ENCODE measurements around the gene CHKB.

CHKB gene

DNA sequence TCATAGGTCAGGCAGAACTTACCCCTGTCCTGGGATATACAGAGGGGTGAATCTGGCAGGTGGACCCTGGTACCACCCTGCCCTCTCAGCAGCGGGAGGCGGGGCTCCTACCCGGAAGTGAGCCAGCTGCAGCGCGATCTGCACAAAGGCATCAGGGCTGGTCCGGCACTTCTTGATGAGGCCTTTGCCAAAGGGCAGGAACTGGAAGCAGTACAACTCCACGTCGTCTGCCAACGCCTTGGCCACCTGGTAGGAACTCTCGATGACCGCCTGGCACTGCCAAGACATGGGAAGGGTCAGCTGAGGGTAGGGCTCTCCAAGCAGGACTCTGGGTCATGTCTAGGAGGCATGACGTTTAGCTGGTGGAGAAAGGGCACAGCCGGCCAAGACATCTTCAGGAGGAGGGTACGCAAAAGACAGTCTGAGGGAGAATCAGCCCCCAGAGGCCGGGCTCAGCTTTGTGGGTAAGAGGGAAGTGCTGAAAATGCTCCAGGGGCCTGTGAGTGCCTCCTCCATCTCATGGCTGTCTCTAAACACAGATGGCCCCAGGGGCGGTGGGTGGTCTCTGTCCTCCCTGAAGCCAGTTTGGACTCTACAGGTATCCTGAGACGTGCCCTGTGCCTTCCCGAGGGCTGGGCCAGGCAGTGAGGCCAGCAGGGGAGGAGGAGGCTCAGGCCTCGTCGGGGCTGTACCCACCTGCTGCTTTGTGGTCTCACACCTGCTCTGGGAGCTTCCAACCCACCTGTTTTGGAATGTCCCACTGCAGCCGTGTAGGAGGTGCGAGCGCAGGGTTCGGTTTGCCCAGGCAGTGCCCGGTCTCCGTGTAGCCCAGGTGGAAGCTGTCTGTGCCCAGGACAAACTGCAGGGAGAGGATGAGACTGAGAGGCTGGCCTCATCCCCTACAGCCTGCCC lies 11.1 kb downstream of the CHKB start:
- no peak for DNase-seq

DNA sequence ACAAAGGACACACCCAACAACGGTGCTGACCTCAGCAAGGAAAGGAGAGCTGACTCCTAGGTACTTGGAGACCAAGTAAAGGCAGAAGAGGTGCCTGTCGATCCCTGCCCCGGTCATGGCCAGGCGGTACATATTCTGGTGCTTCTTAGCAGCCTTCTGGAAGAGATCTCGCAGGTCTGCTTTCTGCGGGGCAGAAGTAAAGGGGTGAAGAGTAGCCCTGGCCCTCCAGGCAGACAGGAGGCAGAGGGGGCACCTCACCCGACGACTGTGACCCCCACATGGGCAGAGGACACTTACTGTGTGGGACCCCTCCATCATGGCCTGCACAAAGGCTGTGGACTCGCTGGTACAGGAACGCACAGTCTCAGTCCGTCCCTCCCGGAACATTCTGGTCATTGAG lies 11.8 kb downstream of the CHKB start:
- no peak for DNase-seq

DNA sequence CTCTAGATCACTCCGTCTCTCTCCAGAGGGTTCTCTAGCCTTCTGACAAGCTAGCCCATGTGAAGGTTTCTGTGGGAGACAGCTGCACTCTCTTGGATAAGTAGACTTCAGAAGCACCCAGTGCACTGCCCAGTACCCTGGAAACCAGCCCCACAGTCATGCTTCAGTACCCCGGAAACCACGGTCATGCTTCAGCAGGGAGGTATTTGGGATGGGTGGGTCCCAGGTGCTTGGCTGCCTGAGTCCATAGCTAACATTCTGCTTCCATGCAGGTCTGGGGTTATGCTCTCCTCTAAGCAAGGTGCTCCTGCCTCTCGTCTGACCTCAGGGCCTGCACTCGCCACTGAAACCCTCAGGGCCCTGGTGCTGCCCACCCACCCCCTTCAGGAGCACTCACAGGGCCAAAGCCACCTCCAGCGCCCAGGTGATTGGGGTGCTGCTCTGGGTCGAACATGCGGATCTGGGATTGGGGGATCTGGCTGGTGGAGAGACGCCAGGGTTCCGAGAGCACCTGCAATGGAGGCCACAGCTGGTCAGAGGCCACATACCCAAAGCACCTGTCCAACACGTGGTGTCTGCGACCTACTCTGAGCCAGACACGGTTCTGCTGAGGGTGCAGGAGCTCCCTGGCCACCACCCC lies 12.6 kb downstream of the CHKB start:
- DNase-seq = no peak

DNA sequence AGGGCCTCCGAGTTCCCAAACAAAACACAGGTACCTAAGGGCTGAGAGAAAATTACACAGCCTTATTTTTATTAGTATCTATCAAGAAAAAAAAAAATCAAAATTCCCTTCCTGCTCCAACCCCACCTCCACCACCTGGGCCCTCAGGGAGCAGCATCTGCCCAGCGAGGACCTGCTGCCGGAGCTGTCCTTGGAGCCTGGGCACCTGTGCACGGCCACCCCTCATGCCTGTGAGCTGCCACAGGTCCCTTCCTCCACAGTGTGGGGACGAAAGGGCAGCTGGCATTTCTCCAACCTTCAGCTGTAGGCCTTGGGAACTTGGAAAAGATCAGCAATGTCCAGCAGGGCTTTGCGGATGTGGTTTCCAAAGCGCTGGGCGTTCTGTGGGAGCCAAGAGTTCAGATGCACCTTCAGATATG lies 13.6 kb downstream of the CHKB start:
- no peak for DNase-seq

DNA sequence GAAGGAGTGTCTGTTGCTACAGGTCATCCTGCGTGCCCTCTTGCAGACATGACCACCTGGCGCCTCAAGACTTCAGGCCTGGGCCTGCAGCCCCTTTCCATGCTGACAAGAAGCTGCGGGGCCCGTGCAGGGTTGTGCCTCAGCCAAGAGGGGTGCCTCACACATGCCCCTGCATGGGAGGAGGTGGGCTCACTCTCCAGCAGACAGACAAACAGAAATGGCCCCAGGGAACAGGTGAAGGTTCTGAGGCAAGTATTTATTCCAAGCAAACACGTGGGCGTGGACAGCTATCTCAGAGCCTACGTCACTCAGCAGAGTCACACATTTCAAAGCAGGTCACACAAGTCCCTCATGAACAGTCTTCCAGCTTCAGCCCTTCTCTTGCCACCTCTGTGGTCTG lies 14.0 kb downstream of the CHKB start:
- DNase-seq = no peak

DNA sequence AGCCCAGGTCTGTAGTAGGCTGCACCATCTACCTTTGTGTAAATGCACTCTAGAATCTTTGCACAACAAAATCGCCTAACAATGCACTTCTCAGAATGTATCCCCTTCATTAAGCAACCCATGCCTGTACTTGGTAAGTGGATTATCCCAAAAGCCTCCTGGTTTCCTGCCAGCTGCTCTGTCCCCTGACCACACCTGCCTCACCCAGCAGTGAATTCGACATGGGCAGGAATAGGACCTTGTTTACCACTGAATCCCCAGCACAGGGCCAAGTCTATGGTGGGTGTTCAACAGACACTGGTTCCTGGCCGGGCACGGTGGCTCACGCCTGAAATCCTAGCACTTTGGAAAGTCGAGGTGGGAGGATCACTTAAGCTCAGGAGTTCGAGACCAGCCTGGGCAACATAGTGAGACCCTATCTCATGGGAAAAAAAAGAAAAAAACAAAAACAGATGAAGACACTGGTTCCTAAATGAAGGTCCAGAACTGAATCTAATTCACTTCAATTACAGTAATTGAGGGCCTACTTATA lies 14.9 kb downstream of the CHKB start:
- no peak for DNase-seq

DNA sequence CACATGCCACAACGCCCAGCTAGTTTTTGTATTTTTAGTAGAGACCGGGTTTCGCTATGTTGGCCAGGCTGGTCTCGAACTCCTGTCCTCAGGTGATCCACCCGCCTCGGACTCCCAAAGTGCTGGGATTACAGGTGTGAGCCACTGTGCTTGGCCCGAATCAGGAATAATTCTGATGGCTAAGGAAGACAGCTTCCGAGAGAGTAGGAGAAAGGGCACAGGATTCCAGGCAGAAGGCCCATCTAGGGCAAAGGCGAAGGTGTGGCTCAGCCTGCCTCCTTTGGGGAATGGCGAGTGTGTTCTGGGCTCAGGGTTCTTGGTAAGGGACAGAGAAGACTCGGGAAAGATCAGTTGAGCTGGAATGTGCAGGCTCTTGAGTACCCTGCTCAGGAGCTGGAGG lies 18.4 kb downstream of the CHKB start:
- DNase-seq = no peak

DNA sequence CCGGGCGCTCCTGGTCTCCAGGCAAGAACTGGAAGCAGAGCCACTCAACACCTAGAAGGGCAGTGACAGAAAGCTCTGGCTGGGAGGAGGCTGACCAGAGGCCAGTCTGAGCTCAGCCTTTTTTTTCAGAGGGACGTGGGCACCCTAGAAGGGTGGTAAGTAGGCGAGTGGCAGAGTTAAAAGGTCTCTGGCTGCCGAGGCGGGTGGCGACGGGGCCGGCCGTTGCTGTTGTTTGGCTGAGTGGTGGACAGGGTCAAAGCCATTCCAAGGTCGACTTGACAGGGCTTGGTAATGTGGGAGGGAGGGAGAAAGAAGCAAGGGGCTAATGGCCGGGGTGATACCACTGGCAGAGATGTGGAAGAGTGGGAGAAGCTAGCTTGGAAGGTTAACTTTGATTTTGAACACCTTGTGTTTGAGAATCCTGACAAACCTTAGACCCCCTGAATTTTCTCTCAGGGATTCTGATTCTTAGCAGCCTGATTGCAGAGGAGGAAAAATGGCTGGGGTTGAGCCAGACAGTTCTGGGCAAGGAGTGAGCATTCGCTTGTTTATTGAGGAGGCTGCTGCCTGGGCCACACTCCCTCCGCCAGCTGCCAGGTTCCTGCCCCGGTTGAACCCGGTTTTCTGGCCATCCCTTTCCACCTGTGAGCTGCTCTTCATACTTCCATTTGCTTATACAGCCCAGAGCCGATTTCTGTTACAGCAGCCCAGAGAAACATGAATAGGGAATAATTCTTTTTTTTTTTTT lies 19.1 kb downstream of the CHKB start:
- no peak for DNase-seq

DNA sequence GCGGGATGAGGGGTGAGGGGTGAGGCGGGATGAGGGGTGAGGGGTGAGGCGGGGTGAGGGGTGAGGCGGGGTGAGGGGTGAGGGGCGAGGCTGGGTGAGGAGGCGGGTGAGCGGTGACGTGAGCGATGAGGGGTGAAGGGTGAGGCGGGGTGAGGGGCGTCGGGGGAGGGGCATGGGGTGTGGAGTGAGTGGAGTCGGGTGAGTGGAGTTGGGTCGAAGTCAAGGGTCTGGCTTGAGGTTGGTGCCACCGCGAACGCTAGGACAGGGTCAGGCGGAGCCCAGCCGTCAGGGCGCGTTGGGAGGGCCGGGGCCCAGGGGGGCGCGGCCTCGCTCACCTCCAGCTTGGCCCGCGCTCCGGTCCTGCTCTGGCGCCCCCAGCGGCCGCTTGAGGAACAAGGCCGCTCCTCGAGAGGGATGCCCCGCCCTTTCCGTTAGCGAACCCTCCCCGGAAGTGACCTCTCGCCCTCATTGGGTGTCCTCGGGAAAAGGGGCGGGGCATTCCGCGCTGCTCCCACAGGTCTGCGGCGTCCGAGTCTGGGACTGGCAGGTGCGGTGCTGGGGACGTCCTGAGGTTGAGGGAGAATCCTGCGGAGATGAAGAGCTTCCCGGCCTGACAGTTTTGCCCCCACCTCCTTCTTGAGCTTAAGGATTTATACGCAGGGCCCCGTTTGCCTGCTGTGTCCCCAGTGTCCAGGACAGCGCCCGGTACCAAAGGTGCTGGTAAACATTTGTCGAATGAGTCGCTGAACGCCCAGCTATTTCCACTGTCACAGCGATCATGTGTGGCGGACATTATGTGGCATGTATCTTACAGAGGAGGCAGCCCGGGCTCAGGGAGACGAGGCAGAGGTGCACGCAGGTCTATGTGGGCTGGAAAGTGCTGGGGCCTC lies 19.9 kb downstream of the CHKB start, which contains the start of gene SYCE3:
TSS of gene SYCE3 (minus strand) at position 397 of the 890 bp plus-strand sequence. CDS start 6,514 bp downstream, outside the sequence.
- DNase-seq = peak; percentile 86 to 96 (median 94)

DNA sequence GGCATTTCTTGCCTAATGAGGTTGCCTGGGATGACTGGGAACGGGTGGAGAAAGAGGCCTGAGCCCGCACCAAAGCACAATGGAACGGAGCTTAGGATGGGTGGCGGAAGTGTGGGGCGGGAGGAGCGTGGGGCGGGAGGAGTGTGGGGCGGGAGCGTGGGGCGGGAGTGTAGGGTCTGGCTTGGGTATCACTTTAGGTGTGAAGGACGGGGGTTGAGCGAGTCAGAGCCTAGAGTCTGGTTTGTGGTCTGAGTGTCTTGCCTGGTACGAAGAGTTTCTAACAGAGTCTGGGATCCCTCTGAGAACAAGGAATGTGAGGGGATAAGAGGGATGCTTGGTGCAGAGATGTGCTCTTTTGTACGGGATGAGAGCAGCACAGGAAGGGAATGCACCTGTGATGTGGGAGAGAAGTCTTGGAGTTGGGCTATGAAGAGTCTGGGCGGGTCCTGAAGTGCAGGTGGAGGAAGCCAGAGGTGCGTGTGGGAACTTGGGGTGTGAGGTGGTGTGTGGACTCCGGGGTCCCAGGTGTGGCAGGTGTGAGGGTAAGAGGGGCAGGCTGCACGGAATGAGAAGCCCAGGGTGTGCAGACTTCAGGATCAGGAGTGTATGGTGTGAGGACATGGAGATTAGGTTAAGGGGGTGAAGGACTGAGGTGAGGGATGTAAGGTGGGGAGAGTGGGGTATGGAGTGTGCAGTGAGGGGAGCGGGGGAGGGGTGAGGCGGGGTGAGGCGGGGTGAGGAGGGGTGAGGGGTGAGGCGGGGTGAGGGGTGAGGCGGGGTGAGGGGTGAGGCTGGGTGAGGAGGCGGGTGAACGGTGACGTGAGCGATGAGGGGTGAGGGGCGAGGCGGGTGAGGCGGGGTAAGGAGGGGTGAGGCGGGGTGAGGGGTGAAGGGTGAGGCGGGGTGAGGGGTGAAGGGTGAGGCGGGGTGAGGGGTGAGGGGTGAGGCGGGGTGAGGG lies 21.0 kb downstream of the CHKB start:
- no peak for DNase-seq

DNA sequence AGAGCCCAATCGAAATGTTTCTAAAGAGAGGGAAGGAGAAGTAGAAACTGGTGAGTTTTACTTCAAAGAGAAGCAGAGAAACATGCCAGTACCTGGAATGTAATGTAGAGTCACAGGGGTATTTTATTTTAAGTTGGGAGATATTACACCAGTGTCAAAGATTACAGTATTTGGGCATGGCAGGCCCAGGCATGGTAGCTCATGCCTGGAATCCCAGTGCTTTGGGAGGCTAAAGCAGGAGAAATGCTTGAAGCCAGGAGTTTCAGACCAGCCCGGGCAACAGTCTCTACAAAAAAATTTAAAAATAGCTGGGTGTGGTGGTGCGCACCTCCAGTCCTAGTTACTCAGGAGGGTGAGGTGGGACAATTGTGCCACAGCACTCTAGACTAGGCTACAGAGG lies 22.6 kb downstream of the CHKB start:
- DNase-seq = no peak

DNA sequence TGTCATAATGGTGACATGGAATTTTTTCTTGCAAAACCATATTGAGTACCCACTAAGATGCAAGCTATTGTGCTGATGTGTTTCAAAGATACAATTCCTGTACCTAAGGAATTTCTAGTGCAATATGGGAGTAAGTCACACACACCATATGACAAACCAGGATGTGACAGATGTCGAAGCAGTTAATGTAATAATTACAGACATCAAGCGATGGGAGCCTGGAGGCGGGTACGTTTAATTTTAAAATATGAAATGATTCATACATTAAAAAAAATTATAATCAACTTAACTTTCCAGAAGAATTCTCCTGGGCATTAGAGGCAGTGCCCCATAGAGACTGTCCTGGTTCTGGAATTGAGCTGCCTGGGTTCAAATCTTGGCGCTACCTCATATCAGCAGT lies 25.9 kb downstream of the CHKB start:
- no peak for DNase-seq

DNA sequence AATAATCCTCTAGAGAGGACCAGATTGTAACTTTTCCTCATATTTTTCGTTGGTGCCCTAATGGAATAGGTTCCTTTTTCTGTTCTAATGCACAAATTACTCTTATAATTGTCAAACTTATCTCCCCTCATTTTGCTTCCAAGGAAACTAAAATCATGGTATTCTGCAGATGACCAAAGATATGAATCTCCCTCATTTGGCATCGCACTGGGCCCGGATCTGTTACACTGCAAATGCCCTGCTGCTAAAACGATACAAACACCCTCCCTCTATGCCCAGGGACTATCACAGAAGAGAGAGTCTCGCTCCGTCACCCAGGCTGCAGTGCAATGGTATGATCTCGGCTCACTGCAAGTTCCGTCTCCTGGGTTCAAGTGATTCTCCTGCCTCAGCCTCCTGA lies 29.3 kb downstream of the CHKB start:
- no peak for DNase-seq

DNA sequence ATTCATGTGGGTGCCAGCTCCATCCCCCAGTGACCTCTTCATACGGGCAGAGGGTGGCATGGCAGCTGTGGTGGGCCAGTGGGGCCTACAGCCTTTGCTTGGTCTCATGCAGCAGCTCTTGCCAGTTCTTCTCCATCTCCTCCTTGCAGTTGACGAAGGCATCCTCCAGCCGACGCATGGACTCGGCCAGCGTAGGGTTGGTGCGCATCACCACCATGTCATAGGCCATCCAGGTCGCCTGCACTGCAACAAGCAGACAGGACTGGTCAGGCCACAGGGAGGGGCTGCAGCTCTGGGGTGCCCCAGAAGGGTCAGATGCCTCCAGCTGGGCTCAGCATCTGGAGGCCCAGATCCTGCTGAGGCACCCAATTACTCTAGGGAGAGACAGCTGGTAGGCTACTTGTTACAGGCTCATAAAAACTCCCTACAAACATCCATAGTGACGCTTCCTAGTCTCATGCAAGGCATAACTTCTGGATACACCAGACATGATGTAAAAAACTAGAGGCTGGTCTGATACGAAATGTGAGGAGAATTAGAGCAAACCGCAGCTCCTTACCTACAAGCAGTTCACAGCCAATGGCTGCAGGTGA lies 31.4 kb downstream of the CHKB start:
- DNase-seq = no peak

DNA sequence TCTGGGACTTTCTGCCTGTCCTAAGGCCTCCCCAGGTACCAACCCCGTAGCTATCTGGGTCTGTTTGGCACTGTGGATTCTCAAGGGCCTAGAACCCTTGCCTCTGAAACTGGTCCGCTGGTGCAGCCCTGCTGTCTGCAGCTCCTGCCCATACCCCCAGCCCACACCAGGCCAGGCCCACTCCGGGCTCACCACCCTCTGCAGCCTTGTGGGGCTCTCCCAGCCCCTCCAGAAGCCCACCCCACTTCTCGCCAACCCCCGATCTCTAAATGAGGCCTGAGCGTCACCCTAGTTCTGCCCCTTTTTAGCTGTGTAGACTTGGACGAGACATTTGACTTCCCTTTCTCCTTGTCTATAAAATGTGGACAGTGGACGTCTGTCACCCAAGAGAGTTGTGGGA lies 32.3 kb downstream of the CHKB start:
- no peak for DNase-seq

DNA sequence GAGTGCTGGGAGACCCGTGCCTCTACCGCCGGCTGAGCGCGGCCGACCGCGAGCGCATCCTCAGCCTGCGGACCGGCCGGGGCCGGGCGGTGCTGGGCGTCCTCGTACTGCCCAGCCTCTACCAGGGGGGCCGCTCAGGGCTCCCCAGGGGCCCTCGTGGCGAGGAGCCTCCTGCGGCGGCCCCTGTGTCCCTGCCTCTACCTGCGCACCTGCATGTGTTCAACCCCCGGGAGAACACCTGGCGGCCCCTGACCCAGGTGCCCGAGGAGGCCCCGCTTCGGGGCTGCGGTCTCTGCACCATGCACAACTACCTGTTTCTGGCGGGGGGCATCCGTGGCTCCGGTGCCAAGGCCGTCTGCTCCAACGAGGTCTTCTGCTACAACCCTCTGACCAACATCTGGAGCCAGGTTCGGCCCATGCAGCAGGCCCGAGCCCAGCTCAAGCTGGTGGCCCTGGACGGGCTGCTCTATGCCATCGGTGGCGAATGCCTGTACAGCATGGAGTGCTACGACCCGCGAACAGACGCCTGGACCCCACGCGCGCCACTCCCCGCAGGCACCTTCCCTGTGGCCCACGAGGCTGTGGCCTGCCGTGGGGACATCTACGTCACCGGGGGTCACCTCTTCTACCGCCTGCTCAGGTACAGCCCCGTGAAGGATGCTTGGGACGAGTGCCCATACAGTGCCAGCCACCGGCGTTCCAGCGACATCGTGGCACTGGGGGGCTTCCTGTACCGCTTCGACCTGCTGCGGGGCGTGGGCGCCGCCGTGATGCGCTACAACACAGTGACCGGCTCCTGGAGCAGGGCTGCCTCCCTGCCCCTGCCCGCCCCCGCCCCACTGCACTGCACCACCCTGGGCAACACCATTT lies 33.5 kb downstream of the CHKB start:
- DNase-seq = peak in 2 of 6 experiments; percentile 50 to 51

DNA sequence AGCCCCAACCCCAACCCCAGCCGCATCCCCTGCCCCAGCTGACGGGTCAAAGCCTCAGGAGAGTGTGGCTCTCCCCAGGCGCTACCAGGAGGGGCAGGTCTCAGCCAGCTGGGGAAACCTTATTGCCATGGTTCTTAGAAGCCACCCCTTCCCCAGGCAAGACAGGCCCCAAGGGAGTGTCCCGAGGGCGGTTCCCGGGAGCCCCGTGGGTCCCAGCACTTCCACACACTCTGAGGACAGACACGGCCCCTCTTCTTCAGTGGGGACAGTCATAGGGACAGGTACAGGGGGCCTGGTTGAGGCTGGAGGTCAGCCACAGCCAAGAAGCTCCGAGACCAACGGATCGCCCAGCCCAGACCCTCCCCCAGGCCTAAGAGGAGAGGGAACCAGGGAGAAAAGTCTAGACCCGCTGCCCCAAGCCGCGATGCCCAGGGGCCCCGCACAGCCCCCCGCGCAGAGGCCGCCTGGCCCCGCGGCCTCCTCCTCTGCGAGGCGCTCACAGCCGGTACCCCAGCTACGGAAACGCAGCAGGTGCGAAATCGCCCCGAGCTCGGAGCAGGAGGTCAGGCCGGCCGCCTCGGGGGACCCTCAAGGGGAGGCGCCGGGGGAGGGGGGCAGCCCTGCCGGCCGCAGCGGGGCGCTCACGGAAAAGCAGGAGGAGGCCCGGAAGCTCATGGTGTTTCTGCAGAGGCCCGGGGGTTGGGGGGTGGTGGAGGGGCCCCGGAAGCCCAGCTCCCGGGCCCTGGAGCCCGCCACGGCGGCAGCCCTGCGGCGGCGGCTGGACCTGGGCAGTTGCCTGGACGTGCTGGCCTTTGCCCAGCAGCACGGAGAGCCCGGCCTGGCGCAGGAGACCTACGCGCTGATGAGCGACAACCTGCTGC lies 34.4 kb downstream of the CHKB start:
- DNase-seq = peak; percentile 28 to 71 (median 56)

DNA sequence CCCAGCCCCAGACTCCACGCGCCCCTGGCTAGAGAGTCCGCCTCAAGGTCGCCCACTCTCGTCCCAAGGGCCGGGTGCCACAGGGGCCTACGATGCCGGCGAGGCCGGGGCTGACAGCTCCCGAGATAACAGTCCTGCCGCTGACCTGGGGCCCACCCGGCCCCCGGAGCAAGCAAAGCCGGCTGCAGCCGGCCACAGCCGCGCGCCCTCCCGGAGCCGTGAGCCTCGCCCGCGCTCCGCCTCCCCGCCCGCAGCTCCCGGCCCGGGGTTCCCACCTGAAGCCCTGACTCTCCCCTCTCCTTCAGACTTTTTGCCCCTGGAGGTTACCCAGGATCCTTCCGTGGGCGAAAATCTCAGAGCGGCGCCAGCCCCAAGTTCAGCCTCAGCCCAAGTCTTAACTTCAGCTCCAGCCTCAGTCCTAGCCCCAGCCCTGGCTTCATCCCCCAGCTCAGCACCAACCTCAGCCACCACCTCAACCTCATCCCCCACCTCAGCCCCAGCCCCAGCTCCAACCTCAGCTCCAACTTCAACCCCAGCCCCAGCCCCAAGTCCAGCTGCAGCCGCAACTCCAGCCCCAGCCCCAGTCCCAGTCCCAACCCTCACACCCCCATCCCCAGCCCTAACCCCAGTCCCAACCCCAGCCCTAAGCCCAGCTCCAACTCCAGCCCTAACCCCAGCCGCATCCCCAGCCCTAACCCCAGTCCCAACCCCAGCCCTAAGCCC lies 35.2 kb downstream of the CHKB start:
- DNase-seq = no peak
